WTC11 (cell line): ENCODE data around the gene INO80E. TPM values are rescaled to one million over a fixed set of nuclear protein-coding genes. Genes with fewer than 3 reads are reported as not detected.

ENCODE experiments used
- ATAC-seq: fragments of 200-7000 bp; cut with Tn5 transposase; 2 replicates; pipeline ENCODE4 v1.10.0; 2021; ENCODE audit warnings: mild to moderate bottlenecking, moderate library complexity
- CTCF ChIA-PET: fragments of 300-600 bp; sonication (Branson Sonifier 250); formaldehyde crosslinking; loops from one replicate; lab custom pipeline; 2021; ENCODE audit warnings: antibody characterized with exemption; lab: Charles Lee
- POLR2A ChIA-PET: fragments of 350-600 bp; sonication (Branson Sonifier 250); formaldehyde crosslinking; loops from one replicate; lab custom pipeline; 2021; ENCODE audit warnings: antibody characterized with exemption; lab: Charles Lee
- DNase-seq: peaks from one replicate; pipeline ENCODE4 v3.0.0; 2021; ENCODE audit warnings: low spot score
- H3K27ac Mint-ChIP-seq: 2 replicates; pipeline ENCODE4 v1.8.0; 2021; ENCODE audit warnings: mixed read lengths
- H3K27me3 Mint-ChIP-seq: 2 replicates; pipeline ENCODE4 v1.8.0; 2021; ENCODE audit warnings: low read depth, mild to moderate bottlenecking, moderate library complexity, mixed read lengths
- H3K36me3 Mint-ChIP-seq: 2 replicates; pipeline ENCODE4 v1.8.0; 2021; ENCODE audit warnings: mixed read lengths
- H3K4me1 Mint-ChIP-seq: 2 replicates; pipeline ENCODE4 v1.8.0; 2022; ENCODE audit warnings: mixed read lengths
- H3K4me3 Mint-ChIP-seq: 2 replicates; pipeline ENCODE4 v1.8.0; 2021; ENCODE audit warnings: mild to moderate bottlenecking, moderate library complexity, mixed read lengths
- H3K9me3 Mint-ChIP-seq: 2 replicates; pipeline ENCODE4 v1.8.0; 2021; ENCODE audit warnings: mixed read lengths
- ESRRA ChIP-seq: sonication (generic); formaldehyde crosslinking; IDR thresholded peaks from 2 replicates; pipeline ENCODE4 v1.8.1; 2022; ENCODE audit warnings: mild to moderate bottlenecking, missing genetic modification reagents, borderline replicate concordance
- PRRX2 ChIP-seq: fragments of 250-450 bp; sonication (Bioruptor Pico); IDR thresholded peaks from 2 replicates; pipeline ENCODE4 v1.8.0; 2021; ENCODE audit warnings: mild to moderate bottlenecking
- ZNF232 ChIP-seq: sonication (generic); formaldehyde crosslinking; IDR thresholded peaks from 2 replicates; pipeline ENCODE4 v1.8.0; 2022; ENCODE audit warnings: mild to moderate bottlenecking, missing genetic modification reagents
- ZNF423 ChIP-seq: fragments of 250-450 bp; sonication (Bioruptor Pico); IDR thresholded peaks from 2 replicates; pipeline ENCODE4 v2.1.2; 2022; ENCODE audit warnings: mild to moderate bottlenecking, moderate library complexity
- total RNA-seq: library from RNA; stranded (reverse); gene quantifications from 3 replicates; pipeline ENCODE4 v1.2.3, GENCODE V29; 2021
- TF ChIP-seq, protein P1 (sequence below): sonication (generic); formaldehyde crosslinking; IDR thresholded peaks from 2 replicates; pipeline ENCODE4 v1.8.1; 2022; ENCODE audit warnings: missing genetic modification reagents, borderline replicate concordance
- TF ChIP-seq, protein P2 (sequence below): fragments of 250-450 bp; sonication (Bioruptor Pico); IDR thresholded peaks from 2 replicates; pipeline ENCODE4 v1.8.0; 2021; ENCODE audit warnings: mild to moderate bottlenecking
- TF ChIP-seq, protein P3 (sequence below): fragments of 250-450 bp; sonication (Bioruptor Pico); conservative IDR thresholded peaks from 2 replicates; pipeline ENCODE4 v1.9.0; 2021; ENCODE audit warnings: mild to moderate bottlenecking
- TF ChIP-seq, protein P4 (sequence below): sonication (generic); formaldehyde crosslinking; IDR thresholded peaks from 2 replicates; pipeline ENCODE4 v1.8.1; 2023; ENCODE audit warnings: mild to moderate bottlenecking, missing genetic modification reagents
- TF ChIP-seq, protein P5 (sequence below): sonication (generic); formaldehyde crosslinking; conservative IDR thresholded peaks from 2 replicates; pipeline ENCODE4 v1.8.1; 2023; ENCODE audit warnings: mild to moderate bottlenecking, low read depth, missing genetic modification reagents, moderate library complexity

Gene INO80E
- total RNA-seq, 1 experiment from 2014 or later, result 101 TPM

DNA sequence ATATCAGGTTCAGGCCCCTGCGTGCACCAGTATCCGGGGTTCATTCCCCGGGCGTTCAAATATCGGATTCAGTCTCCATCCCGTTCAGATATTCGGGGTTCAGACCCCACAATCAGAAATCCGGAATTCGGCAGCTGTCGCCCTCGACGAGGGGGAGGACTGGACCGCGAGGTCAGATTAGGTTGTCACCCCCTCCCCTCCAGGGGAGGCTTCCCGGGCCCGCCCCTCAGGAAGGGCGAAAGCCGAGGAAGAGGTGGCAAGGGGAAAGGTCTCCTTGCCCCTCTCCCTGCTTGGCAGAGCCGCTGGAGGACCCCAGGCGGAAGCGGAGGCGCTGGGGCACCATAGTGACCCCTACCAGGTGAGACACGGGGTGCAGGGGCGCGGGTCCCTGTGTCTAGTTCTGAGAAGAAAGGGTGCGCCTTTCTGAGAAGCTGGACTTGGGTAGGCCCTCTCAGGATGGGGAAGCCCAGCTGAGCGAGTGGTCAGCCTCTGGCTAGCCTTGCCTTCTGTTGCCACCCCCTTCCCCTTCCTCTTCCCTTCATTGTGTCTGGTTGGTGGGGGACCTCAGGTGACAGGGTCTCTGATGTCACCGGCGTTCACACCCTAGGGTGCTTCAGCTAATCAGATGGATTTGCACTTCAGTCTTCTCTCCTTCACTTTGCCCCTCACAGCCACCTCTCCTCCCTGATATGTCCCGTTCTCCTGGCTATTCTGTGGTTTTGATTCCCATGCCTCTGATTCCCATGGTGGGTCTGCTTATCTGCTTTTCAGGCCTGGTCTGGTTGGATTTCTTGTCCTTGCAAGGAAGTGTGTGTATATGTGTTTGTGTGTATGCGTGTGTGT is 21.5 kb upstream of the INO80E start (continued):
- TF ChIP-seq, protein P1, sequence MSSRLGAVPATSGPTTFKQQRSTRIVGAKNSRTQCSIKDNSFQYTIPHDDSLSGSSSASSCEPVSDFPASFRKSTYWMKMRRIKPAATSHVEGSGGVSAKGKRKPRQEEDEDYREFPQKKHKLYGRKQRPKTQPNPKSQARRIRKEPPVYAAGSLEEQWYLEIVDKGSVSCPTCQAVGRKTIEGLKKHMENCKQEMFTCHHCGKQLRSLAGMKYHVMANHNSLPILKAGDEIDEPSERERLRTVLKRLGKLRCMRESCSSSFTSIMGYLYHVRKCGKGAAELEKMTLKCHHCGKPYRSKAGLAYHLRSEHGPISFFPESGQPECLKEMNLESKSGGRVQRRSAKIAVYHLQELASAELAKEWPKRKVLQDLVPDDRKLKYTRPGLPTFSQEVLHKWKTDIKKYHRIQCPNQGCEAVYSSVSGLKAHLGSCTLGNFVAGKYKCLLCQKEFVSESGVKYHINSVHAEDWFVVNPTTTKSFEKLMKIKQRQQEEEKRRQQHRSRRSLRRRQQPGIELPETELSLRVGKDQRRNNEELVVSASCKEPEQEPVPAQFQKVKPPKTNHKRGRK (CRISPR knock-in tag), result no peak
- TF ChIP-seq, protein P2, sequence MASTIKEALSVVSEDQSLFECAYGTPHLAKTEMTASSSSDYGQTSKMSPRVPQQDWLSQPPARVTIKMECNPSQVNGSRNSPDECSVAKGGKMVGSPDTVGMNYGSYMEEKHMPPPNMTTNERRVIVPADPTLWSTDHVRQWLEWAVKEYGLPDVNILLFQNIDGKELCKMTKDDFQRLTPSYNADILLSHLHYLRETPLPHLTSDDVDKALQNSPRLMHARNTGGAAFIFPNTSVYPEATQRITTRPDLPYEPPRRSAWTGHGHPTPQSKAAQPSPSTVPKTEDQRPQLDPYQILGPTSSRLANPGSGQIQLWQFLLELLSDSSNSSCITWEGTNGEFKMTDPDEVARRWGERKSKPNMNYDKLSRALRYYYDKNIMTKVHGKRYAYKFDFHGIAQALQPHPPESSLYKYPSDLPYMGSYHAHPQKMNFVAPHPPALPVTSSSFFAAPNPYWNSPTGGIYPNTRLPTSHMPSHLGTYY (CRISPR knock-in tag), result no peak
- TF ChIP-seq, protein P3, sequence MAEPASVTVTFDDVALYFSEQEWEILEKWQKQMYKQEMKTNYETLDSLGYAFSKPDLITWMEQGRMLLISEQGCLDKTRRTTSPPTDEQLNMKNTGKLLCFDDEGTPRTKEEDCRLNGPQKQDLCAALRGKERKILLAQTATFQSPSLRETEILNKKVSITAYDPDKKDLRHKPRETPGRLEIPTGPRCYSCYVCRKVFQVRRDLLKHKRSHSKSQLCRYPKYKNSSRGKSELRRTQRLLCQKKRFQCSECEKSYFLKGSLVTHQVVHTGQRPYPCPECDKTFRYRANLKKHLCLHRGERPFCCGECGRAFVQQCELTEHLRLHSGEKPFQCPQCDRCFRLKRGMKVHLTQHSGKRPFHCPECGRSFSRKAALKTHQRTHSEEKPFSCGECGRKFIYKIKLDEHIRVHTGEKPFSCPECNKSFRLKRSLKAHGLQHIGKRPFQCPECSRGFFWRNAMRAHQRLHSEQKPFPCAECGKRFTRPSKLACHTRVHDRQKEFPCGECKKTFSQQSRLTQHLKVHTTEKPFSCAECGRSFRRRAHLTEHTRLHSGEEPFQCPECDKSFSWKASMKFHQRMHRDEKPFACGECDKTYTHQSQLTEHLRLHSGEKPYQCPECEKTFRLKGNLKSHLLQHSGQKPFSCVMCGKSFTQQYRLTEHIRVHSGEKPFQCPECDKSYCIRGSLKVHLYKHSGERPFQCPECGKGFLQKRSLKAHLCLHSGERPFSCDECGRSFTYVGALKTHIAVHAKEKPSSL (CRISPR knock-in tag), result no peak
- TF ChIP-seq, protein P4, sequence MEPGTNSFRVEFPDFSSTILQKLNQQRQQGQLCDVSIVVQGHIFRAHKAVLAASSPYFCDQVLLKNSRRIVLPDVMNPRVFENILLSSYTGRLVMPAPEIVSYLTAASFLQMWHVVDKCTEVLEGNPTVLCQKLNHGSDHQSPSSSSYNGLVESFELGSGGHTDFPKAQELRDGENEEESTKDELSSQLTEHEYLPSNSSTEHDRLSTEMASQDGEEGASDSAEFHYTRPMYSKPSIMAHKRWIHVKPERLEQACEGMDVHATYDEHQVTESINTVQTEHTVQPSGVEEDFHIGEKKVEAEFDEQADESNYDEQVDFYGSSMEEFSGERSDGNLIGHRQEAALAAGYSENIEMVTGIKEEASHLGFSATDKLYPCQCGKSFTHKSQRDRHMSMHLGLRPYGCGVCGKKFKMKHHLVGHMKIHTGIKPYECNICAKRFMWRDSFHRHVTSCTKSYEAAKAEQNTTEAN (CRISPR knock-in tag), result no peak
- TF ChIP-seq PRRX2, result no peak
- TF ChIP-seq, all 79 proteins: peak for 0

DNA sequence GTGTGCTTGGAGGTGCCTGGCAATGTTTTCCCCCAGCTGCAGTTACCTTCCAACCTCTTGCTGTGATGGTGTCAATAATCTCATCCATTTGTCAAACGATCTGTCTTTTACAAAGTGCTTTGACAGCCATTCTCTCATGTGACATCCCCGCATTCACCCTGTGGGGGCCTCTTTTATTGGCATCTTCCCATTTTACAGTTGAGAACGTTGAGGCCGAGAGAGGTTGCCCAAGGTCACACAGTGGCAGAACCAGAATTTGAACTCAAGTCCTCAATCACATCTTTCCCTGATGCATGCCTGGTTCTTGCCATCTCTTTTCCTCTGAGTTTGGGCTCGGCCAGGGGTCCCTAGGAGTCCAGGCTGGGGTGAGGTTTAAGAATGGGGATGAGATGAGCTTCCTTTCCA is 20.9 kb upstream of the INO80E start:
- ChIA-PET CTCF (interaction anchor here (1.1 to 5.5 kb wide), 6 partner anchors 14 to 127 kb away, joined by 3 to 36 read pairs (median 6); partner anchors contain the start of gene TLCD3B), POLR2A (interaction anchor here (3.2 kb wide), 1 partner anchor 75 kb away, joined by 14 read pairs; the partner anchor contains the start of genes ASPHD1 and SEZ6L2)
- peaks cover 27% of the 10 kb centered on the region for H3K4me1 Mint-ChIP-seq
- peak overlapping the region; percentile 8; the same call in 1 of the 2 replicates for H3K27ac Mint-ChIP-seq
- ATAC-seq, result no peak
- H3K27me3 Mint-ChIP-seq, result peaks cover 21% of the 10 kb centered on the region
- H3K4me3 Mint-ChIP-seq, result peak overlapping the region; percentile 92
- H3K9me3 Mint-ChIP-seq, result peaks cover 17% of the 10 kb centered on the region
- peak; percentile 90; the same call in 1 of the 2 replicates for TF ChIP-seq ESRRA (CRISPR knock-in tag)
- no peak for TF ChIP-seq ZNF232 (CRISPR knock-in tag)
- TF ChIP-seq, all 79 proteins: peak for 1
- H3K36me3 Mint-ChIP-seq, result peaks cover 44% of the 10 kb centered on the region
- DNase-seq, result no peak

DNA sequence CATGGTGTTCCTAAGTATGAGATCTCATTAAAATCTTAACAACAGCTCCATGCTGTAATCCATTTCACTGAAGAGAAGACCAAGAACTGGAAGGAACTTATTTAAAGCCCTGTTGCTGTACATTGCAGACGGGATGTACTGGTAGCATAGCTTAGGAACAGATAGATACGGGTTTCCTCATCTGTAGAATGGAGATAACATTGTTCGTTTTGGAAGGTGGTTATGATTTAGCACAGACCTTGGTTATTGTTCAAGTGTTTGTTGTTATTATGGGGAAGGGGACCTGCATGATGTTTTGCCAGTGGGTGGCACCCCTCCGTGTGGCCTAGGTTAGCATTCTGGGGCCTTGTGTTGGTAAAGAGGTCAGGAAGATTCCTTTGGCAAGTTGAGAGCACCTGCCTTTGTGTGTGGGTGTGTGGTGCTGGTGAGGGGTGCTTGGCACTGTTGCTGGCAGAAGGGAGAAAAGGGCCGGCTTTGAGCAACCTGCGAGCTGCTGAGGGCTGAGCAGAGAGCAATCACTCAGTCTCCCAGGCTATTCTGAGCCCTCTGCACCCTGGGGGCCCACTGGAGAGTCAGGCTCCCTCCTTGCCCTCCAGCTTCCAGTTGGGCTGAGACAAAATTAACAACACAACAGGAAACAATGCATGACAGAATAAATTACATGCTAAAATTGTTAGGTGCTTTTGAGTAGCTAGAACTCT is 20.1 kb upstream of the INO80E start:
- H3K36me3 Mint-ChIP-seq, result peaks cover 45% of the 10 kb centered on the region
- DNase-seq (no peak), ATAC-seq (no peak)
- TF ChIP-seq ZNF423 (CRISPR knock-in tag), result 0 out of 2 replicates have a peak, but pooled peaks have one; percentile 6
- TF ChIP-seq, protein P5, sequence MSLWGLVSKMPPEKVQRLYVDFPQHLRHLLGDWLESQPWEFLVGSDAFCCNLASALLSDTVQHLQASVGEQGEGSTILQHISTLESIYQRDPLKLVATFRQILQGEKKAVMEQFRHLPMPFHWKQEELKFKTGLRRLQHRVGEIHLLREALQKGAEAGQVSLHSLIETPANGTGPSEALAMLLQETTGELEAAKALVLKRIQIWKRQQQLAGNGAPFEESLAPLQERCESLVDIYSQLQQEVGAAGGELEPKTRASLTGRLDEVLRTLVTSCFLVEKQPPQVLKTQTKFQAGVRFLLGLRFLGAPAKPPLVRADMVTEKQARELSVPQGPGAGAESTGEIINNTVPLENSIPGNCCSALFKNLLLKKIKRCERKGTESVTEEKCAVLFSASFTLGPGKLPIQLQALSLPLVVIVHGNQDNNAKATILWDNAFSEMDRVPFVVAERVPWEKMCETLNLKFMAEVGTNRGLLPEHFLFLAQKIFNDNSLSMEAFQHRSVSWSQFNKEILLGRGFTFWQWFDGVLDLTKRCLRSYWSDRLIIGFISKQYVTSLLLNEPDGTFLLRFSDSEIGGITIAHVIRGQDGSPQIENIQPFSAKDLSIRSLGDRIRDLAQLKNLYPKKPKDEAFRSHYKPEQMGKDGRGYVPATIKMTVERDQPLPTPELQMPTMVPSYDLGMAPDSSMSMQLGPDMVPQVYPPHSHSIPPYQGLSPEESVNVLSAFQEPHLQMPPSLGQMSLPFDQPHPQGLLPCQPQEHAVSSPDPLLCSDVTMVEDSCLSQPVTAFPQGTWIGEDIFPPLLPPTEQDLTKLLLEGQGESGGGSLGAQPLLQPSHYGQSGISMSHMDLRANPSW (CRISPR knock-in tag), result no peak
- ChIA-PET POLR2A (interaction anchor here (0.7 to 3.2 kb wide), 2 partner anchors 14 to 76 kb away, joined by 3 to 14 read pairs; partner anchors contain the start of genes ASPHD1 and SEZ6L2), CTCF (interaction anchor here (0.6 to 5.5 kb wide), 10 partner anchors 25 to 266 kb away, joined by 3 to 36 read pairs (median 4); partner anchors contain the start of gene TLCD3B)
- peaks cover 21% of the 10 kb centered on the region for H3K27me3 Mint-ChIP-seq
- H3K9me3 Mint-ChIP-seq, result peaks cover 17% of the 10 kb centered on the region
- peak overlapping the region; percentile 92 for H3K4me3 Mint-ChIP-seq
- H3K27ac Mint-ChIP-seq, result peak overlapping the region; percentile 51; the same call in 1 of the 2 replicates
- peaks cover 27% of the 10 kb centered on the region for H3K4me1 Mint-ChIP-seq
